Retinal pigment epithelial cell (primary cell): ENCODE measurements around the gene GATAD2A.

Source experiments
- DNase-seq: peaks from one replicate; pipeline ENCODE4 v3.0.0-alpha.2; 2010; ENCODE audit warnings: low read depth
- H3K4me3 ChIP-seq: 2 replicates; pipeline ENCODE4 v1.5.1; 2011; ENCODE audit warnings: mild to moderate bottlenecking, low read length, control low read depth, moderate library complexity
- TF ChIP-seq, protein P1 (sequence below): conservative IDR thresholded peaks from 2 replicates; pipeline ENCODE4 v1.5.1; 2011; ENCODE audit warnings: low read depth, low read length, control low read depth, inconsistent platforms

GATAD2A gene

DNA sequence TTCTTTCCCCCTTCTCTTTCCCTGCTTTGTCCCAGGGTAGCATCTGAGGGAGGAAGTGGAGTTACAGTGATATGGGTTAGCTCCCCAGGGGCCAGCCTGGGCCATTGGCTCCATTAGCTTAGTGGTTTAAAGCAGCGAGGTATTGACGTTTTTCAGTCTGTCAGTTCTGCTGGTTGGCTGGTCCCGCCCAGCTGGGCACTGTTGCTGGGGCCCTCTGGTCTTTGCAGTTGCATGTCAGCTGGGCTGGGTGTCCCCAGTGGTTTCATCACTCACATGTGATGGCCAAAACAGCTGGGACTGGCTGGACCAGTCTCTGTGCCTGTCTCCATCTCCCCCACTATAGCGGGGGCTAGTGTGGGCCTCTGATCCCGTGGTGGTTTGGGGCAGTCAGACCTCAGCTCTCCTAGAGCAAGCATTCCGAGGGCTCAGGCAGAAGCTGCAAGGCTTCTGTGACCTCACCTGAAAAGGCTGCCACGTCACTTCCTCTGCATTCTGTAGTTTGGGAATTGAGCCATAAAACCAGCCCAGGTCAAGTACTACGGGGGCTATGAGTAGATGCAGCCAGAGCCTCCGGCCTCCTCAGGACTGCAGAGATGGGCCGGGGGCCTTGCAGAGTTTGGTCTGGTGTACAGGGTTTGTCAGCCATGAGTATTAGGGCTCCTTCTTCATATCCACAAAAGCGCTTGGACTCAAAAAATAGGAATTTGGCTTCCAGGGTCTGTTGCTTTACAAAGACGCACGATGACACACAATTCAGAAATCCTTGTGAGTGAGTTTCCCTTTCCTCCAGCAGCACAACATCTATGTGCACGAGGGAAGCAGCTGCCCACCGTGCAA is 79.9 kb downstream of the GATAD2A start:
- H3K4me3 ChIP-seq = no peak overlapping the region
- no peak for DNase-seq
- TF ChIP-seq, protein P1, sequence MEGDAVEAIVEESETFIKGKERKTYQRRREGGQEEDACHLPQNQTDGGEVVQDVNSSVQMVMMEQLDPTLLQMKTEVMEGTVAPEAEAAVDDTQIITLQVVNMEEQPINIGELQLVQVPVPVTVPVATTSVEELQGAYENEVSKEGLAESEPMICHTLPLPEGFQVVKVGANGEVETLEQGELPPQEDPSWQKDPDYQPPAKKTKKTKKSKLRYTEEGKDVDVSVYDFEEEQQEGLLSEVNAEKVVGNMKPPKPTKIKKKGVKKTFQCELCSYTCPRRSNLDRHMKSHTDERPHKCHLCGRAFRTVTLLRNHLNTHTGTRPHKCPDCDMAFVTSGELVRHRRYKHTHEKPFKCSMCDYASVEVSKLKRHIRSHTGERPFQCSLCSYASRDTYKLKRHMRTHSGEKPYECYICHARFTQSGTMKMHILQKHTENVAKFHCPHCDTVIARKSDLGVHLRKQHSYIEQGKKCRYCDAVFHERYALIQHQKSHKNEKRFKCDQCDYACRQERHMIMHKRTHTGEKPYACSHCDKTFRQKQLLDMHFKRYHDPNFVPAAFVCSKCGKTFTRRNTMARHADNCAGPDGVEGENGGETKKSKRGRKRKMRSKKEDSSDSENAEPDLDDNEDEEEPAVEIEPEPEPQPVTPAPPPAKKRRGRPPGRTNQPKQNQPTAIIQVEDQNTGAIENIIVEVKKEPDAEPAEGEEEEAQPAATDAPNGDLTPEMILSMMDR = no peak

DNA sequence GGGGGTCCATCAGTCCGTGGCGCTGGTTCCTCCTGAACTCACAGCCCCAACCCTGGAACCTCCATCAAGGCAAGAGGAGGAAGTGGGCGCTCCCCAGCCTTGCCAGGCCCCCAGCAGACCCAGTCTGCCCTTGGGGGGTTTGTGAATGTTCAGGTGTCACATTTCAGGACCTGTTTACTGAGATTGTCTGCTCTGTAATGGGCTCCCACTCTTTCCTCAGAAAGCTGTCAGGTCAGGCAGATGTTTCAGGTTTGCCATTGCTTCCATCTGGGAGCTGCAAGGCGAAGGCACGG is 80.5 kb downstream of the GATAD2A start:
- TF ChIP-seq, protein P1 = no peak
- no peak overlapping the region for H3K4me3 ChIP-seq
- DNase-seq = no peak

DNA sequence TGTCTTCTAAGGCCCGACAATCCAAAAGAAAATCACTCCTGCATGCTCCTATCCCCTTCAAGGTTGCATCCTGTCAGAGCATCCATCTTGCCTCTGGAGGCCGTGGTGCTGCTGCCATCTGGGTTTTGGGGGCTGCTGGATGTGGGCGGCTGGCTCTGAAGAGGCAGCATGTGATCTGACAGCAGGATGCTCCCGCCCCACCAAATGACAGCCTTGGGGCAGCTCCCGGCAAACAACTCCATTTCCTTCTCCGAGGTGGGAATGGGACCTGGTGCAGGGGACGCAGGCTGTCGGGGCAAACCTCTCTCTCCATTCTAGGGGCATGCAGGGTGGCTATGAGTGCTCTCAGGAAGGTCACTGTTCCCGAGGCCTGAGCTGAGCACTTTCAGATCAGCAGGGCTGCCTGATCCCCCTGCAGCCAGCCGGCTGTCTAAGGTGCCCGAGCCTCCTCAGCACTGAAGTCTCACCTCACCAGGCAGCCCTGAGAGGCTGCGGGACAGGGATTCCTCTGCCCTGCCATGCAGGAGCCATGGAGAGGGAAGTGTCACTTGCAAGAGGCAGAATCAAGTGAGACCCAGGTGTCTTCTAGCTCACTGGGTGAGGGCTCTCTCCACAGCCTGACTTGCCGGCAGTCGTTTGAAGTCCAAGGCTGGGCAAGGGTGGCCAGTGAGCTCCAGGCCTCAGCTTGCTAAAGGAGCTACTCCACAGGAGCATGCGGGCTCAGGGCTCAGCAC is 81.0 kb downstream of the GATAD2A start:
- H3K4me3 ChIP-seq = no peak overlapping the region
- DNase-seq = no peak
- TF ChIP-seq, protein P1 = no peak

DNA sequence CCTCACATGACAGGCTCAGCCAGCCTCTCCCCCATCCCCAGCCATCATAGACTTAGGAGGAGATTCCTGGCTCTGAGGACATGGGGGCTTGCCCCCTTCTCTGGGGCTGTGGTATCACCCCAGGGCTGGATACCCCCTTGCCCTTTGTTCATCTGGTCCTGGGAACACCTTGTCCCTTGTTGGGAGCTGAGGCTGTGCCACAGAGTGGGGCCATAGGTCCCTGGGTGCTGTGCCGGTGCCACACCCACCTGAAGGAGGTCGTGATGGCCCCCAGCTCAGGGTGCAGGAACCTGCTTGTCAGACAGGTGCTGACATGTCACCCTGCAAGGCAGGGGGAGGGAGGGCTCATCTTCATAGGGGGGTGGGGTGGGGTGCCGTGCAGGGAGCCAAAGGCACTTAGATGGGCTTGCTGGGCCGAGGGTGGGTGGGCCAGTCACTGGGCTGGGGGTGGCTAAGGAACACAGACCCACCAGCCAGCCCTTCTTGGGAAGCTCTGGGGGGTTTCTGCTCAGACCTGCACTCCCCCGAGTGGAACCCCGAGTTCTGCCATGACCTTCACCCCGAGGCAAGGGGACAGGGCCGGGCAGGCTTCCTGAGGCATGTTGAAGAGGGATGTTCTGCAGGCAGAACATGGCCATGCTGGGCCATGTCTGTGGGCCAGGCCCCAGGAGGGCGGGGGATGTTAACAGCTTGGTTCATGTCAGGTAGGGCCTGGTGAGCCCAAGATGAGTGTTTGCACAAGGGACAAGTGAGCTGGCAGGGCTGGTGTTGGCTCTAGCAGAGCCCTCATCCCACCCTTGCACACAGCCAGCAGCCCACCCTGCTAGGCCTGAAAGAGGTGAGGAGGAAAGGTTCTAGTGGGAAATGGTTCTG is 81.8 kb downstream of the GATAD2A start:
- H3K4me3 ChIP-seq = no peak overlapping the region
- TF ChIP-seq, protein P1 = no peak
- DNase-seq = no peak

DNA sequence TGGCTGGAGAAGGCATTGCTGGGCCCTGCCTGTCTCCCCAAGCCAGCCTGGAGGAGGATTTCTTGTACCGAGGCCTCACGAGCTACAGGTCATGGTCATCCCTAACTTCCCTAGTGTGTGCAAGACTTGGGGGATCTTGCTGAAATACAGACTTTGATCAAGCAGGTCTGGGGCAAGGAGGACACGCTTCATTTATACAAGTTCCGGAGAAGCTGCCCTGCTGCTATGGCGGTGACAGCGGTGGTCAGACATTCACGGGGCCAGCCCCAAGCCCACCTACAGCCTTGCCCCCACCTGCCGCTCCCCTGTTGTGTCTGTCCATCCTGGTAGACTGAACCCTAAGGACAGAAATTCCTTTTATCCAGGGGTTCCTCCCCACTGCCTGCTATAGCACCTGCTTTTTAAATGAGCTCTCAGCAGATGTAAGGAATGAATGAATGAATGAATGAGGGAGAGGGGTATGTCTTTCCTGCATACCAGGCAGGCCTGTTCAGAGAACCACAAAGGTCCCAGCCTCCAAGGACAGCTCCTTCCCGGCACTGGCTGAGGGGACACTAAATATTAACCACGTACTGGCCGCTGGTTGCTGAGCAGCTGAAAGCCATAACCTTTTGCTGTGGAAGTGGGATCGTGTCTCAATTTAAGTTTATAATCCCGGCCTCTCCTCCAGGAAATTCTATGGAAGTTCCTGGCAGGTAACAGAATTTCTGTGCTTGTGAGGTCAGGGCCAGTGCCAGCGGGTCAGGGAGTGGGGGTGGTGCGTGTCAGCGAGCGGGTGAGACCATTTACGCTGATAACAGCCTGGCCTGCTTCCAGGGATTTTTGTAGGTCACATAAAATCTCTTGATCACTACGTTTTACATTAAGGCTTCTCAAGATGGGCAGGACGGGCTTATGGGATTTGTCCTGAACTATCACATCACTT is 82.7 kb downstream of the GATAD2A start:
- TF ChIP-seq, protein P1 = no peak
- H3K4me3 ChIP-seq = no peak overlapping the region
- DNase-seq = no peak
